PC-9 (cell line): ENCODE results near the gene TRAF3. TPM values are rescaled to one million over a fixed set of nuclear protein-coding genes. Genes with fewer than 3 reads are reported as not detected.
"Not testable (repeated sequence)": the region's sequence is repeated elsewhere in the genome, so short reads cannot be mapped to it uniquely, and the experiment has no call there.

Experiments
- BruUV-seq: library from RNA; stranded (reverse); fragments of 400-500 nt; replicated peaks from 2 replicates; lab custom pipeline; 2021; lab: Mats Ljungman, UMichigan
- CTCF ChIA-PET: fragments of 300-600 bp; sonication (Branson Sonifier 250); formaldehyde crosslinking; loops from one replicate; lab custom pipeline; 2022; ENCODE audit warnings: antibody characterized with exemption; lab: Charles Lee
- POLR2A ChIA-PET: fragments of 300-600 bp; sonication (Branson Sonifier 250); formaldehyde crosslinking; loops from one replicate; lab custom pipeline; 2022; ENCODE audit warnings: antibody characterized with exemption; ENCODE audit not compliant: unreplicated experiment; lab: Charles Lee
- DNase-seq, 2 experiments: peaks; one replicate each; pipeline versions ENCODE4 v3.0.0 to v3.0.0-alpha.2; 2015 to 2022; ENCODE audit warnings: mixed read lengths in 1 of 2
- H2AFZ ChIP-seq: fragments of 200-600 bp; sonication (generic); 2 replicates; pipeline ENCODE4 v1.8.1; 2017; ENCODE audit warnings: antibody characterized with exemption
- H3F3A ChIP-seq: fragments of 200-600 bp; sonication (generic); 2 replicates; pipeline ENCODE4 v1.8.1; 2017; ENCODE audit warnings: antibody characterized with exemption, mild to moderate bottlenecking, low read depth; ENCODE audit not compliant: insufficient read depth
- H3K27ac ChIP-seq: fragments of 200-600 bp; sonication (generic); 2 replicates; pipeline ENCODE4 v1.6.1; 2016; ENCODE audit warnings: mixed run types
- H3K27me3 ChIP-seq: fragments of 200-600 bp; sonication (generic); 2 replicates; pipeline ENCODE4 v1.6.1; 2016; ENCODE audit warnings: low read depth, mixed run types; ENCODE audit not compliant: insufficient read depth
- H3K36me3 ChIP-seq: fragments of 200-600 bp; sonication (generic); 2 replicates; pipeline ENCODE4 v1.6.1; 2016; ENCODE audit warnings: low read depth, mixed run types
- H3K4me1 ChIP-seq: fragments of 200-600 bp; sonication (generic); replicated peaks from 2 replicates; pipeline ENCODE4 v1.6.1; 2016; ENCODE audit warnings: mixed run types; ENCODE audit not compliant: insufficient read depth
- H3K4me2 ChIP-seq: fragments of 200-600 bp; sonication (generic); 2 replicates; pipeline ENCODE4 v1.6.1; 2017; ENCODE audit warnings: mixed run types
- H3K4me3 ChIP-seq: fragments of 200-600 bp; sonication (generic); 2 replicates; pipeline ENCODE4 v1.6.1; 2016; ENCODE audit warnings: mixed run types
- H3K79me2 ChIP-seq: fragments of 200-600 bp; sonication (generic); 2 replicates; pipeline ENCODE4 v1.6.1; 2017; ENCODE audit warnings: low read depth, mixed run types
- H3K9me2 ChIP-seq: fragments of 200-600 bp; sonication (generic); 2 replicates; pipeline ENCODE4 v1.8.1; 2017; ENCODE audit warnings: mild to moderate bottlenecking; ENCODE audit not compliant: insufficient read depth
- H3K9me3 ChIP-seq: fragments of 200-600 bp; sonication (generic); 2 replicates; pipeline ENCODE4 v1.8.1; 2016; ENCODE audit warnings: low read depth; ENCODE audit not compliant: insufficient read depth
- H4K20me1 ChIP-seq: fragments of 200-600 bp; sonication (generic); 2 replicates; pipeline ENCODE4 v1.8.1; 2017; ENCODE audit not compliant: insufficient read depth
- EZH2 ChIP-seq: fragments of 200-600 bp; sonication (generic); IDR thresholded peaks from 2 replicates; pipeline ENCODE4 v1.8.0; 2017; ENCODE audit warnings: antibody characterized with exemption, low read depth
- intact Hi-C: fragments of 100-400 bp; cut with micrococcal nuclease; formaldehyde crosslinking; loops from one replicate; pipeline ENCODE4 v1.10.0; 2022; ENCODE audit not compliant: unreplicated experiment
- total RNA-seq: library from RNA; stranded (reverse); gene quantifications from 2 replicates; pipeline ENCODE4 v1.2.3, GENCODE V29; 2021
- TF ChIP-seq, protein P1 (sequence below): fragments of 200-600 bp; sonication (generic); conservative IDR thresholded peaks from 2 replicates; pipeline ENCODE4 v1.6.1; 2017; ENCODE audit warnings: mixed run types, antibody characterized with exemption, mild to moderate bottlenecking, moderate library complexity

The TRAF3 gene
- total RNA-seq, 1 experiment from 2014 or later = 41.3 TPM

DNA sequence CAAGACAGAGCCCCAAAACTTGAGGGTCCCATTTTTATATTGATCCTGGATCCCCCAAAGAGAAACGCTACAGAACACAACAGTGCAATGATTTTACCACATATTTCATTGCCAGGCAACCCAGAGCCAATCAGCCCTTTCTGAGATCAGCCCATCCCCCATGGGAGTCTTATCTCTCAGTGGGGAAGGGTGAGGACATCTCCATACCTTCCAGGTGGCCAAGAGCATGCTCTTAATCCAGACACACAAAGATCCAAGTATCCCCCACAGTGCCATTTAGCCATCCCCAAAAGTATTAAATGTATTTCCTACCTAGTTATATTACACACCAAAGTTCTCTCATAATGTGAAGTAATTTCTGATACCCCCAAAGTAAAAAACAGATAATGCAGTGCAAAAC lies 82.7 kb downstream of the TRAF3 start:
- Histone ChIP-seq H3K9me2 (no peaks in the 10 kb centered on the region), H3K27ac (no peak overlapping the region), H3K79me2 (no peaks in the 10 kb centered on the region), H3K9me3 (peaks cover 7% of the 10 kb centered on the region; the same call in 1 of the 2 replicates), H2AFZ (no peak overlapping the region), H3K4me2 (no peak overlapping the region), H3K36me3 (no peaks in the 10 kb centered on the region), H4K20me1 (no peaks in the 10 kb centered on the region; the same call in 1 of the 2 replicates), H3K27me3 (no peaks in the 10 kb centered on the region), H3F3A (0 out of 2 replicates have a peak, but pooled peaks cover 10% of the 10 kb centered on the region), H3K4me1 (no peaks in the 10 kb centered on the region), H3K4me3 (no peak overlapping the region)
- ChIA-PET POLR2A (no interaction called here), CTCF (no interaction called here)
- TF ChIP-seq, protein P1, sequence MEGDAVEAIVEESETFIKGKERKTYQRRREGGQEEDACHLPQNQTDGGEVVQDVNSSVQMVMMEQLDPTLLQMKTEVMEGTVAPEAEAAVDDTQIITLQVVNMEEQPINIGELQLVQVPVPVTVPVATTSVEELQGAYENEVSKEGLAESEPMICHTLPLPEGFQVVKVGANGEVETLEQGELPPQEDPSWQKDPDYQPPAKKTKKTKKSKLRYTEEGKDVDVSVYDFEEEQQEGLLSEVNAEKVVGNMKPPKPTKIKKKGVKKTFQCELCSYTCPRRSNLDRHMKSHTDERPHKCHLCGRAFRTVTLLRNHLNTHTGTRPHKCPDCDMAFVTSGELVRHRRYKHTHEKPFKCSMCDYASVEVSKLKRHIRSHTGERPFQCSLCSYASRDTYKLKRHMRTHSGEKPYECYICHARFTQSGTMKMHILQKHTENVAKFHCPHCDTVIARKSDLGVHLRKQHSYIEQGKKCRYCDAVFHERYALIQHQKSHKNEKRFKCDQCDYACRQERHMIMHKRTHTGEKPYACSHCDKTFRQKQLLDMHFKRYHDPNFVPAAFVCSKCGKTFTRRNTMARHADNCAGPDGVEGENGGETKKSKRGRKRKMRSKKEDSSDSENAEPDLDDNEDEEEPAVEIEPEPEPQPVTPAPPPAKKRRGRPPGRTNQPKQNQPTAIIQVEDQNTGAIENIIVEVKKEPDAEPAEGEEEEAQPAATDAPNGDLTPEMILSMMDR = no peak
- TF ChIP-seq EZH2 = no peak
- intact Hi-C loops = no loop called here
- no peak for DNase-seq
- BruUV-seq = no TSS peak

DNA sequence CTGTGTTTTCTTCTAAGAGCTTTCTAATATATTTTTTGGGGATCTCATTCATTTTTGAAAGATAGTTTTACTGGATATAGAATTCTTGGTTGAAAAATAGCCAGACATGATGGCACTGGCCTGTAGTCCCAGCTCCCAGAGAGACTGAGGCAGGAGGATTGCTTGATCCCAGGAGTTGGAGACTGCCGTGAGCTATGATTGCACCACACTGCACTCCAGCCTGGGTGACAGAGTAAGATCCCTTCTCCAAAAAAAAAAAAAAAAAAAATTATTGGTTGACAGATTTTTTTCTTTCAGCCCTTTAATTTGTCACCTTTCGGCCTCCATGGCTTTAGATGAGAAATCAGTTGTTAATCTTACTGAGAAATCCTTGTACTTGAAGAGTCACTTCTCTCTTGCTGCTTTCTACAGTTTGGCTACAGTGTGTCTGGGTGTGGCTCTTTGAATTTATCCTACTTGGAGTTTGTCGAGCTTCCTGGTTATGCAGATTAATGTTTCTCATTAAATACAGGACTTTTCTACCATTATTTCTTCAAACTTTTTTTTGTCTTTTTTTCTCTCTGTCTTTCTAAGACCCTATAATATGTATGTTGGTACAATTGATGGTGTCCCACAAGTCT lies 85.0 kb downstream of the TRAF3 start:
- no peak for DNase-seq
- Histone ChIP-seq H3K79me2 (no peaks in the 10 kb centered on the region), H4K20me1 (no peaks in the 10 kb centered on the region; the same call in 1 of the 2 replicates), H2AFZ (no peak overlapping the region), H3K27me3 (no peaks in the 10 kb centered on the region), H3F3A (0 out of 2 replicates have a peak, but pooled peaks cover 10% of the 10 kb centered on the region), H3K4me2 (no peak overlapping the region), H3K9me2 (no peaks in the 10 kb centered on the region), H3K9me3 (peaks cover 7% of the 10 kb centered on the region; the same call in 1 of the 2 replicates), H3K4me1 (no peaks in the 10 kb centered on the region), H3K27ac (no peak overlapping the region), H3K4me3 (no peak overlapping the region), H3K36me3 (no peaks in the 10 kb centered on the region)
- ChIA-PET CTCF (interaction anchor here (0.8 kb wide), 1 partner anchor 1157 kb away, joined by 8 read pairs; no protein-coding TSS in a partner anchor), POLR2A (interaction anchor here (0.7 kb wide), 1 partner anchor 892 kb away, joined by 14 read pairs; no protein-coding TSS in a partner anchor)
- intact Hi-C loops = no loop called here
- no TSS peak for BruUV-seq
- TF ChIP-seq, protein P1 = no peak
- no peak for TF ChIP-seq EZH2

GRCh38 chr14:102863381-102863780 lies 86.1 kb downstream of the TRAF3 start:
- CTCF ChIA-PET = no interaction called here
- intact Hi-C loops = no loop called here

GRCh38 chr14:102865916-102866315 lies 88.7 kb downstream of the TRAF3 start:
- BruUV-seq, H3K36me3 ChIP-seq, H3K4me2 ChIP-seq, POLR2A ChIA-PET, H2AFZ ChIP-seq, H3K27me3 ChIP-seq, CTCF ChIA-PET, H3K9me3 ChIP-seq, H3K9me2 ChIP-seq, H3K4me3 ChIP-seq, DNase-seq, H3F3A ChIP-seq, H3K79me2 ChIP-seq, H4K20me1 ChIP-seq, H3K4me1 ChIP-seq, intact Hi-C loops, H3K27ac ChIP-seq: not testable (repeated sequence)

More at GRCh38 chr14:102863381-102863780, 86.1 kb downstream of the TRAF3 start:
- POLR2A ChIA-PET = no interaction called here
- Histone ChIP-seq H3K36me3 (no peaks in the 10 kb centered on the region), H3K9me2 (no peaks in the 10 kb centered on the region), H2AFZ (no peak overlapping the region), H3K4me3 (no peak overlapping the region), H3K9me3 (peaks cover 7% of the 10 kb centered on the region; the same call in 1 of the 2 replicates), H3K4me1 (no peaks in the 10 kb centered on the region), H3K27me3 (no peaks in the 10 kb centered on the region), H3F3A (0 out of 2 replicates have a peak, but pooled peaks cover 10% of the 10 kb centered on the region), H3K4me2 (no peak overlapping the region), H4K20me1 (no peaks in the 10 kb centered on the region; the same call in 1 of the 2 replicates), H3K27ac (no peak overlapping the region), H3K79me2 (no peaks in the 10 kb centered on the region)
- no TSS peak for BruUV-seq
- TF ChIP-seq EZH2 = no peak
- TF ChIP-seq, protein P1 = no peak
- no peak for DNase-seq
